HEK293 (cell line): Measurements from ENCODE around the gene RAB7B.

Source experiments
- CTCF ChIP-seq: fragments of 450-650 bp; formaldehyde crosslinking; IDR thresholded peaks from 2 replicates; pipeline ENCODE4 v1.5.1; 2016; ENCODE audit warnings: missing biosample characterization, missing genetic modification characterization
- ZNF670 ChIP-seq: fragments of 450-650 bp; formaldehyde crosslinking; IDR thresholded peaks from 2 replicates; pipeline ENCODE4 v1.5.1; 2016; ENCODE audit warnings: missing biosample characterization, missing genetic modification characterization, low read depth

- TF ChIP-seq CTCF (tag by site-specific recombination) (peak; percentile 51; the same call in 1 of the 2 replicates), ZNF670 (tag by site-specific recombination) (no peak)
Measured at GRCh38 chr1:205983925-205984725, 19.1 kb downstream of the RAB7B start.
